Testis (tissue), 2 donors: Measurements from ENCODE around the gene PEX5.

ENCODE experiments used
- CTCF ChIP-seq, 3 experiments: fragments of 450-650 bp in 2 of 3; fragments of 200-600 bp in 1 of 3; sonication (generic) in 1 of 3; IDR thresholded peaks; one replicate each; pipeline ENCODE4 v1.5.1; 2016 to 2019; ENCODE audit warnings: antibody characterized with exemption in 3 of 3, mild to moderate bottlenecking in 2 of 3, moderate library complexity in 1 of 3
- POLR2A ChIP-seq: fragments of 450-650 bp; IDR thresholded peaks from one replicate; pipeline ENCODE4 v1.6.1; 2017; ENCODE audit warnings: antibody characterized with exemption, mild to moderate bottlenecking, moderate library complexity

- TF ChIP-seq POLR2A (no peak), CTCF (IDR thresholded peaks at IDR 0.05) (peak; percentile 40 to 70 (median 47))
Observed at GRCh38 chr12:7144414-7145120, 44.9 kb upstream of the PEX5 start.
